GM12878 (cell line): ENCODE measurements around the gene DEK. TPM values are rescaled to one million over a fixed set of nuclear protein-coding genes. Genes with fewer than 3 reads are reported as not detected.

Experiments used
- ATAC-seq: fragments of 200-7000 bp; cut with Tn5 transposase; 3 replicates; pipeline ENCODE4 v1.9.1; 2020; ENCODE audit warnings: mild to moderate bottlenecking, moderate library complexity
- BruUV-seq: library from RNA; stranded (reverse); fragments of 400-500 nt; replicated peaks from 2 replicates; lab custom pipeline; 2021; lab: Mats Ljungman, UMichigan
- CTCF ChIA-PET: fragments of 300-600 bp; sonication (Branson Sonifier 250); formaldehyde crosslinking; extraction: SDS; loops from one replicate; lab custom pipeline; 2021; ENCODE audit warnings: inconsistent platforms; lab: Yijun Ruan, JAX
- POLR2A ChIA-PET: fragments of 350-600 bp; formaldehyde crosslinking; extraction: SDS; loops from one replicate; lab custom pipeline; 2021; ENCODE audit warnings: inconsistent platforms; lab: Charles Lee
- RAD21 ChIA-PET: fragments of 300-600 bp; sonication (Branson Sonifier 250); formaldehyde crosslinking; loops from one replicate; lab custom pipeline; 2023; ENCODE audit warnings: antibody characterized with exemption; ENCODE audit not compliant: unreplicated experiment; lab: Charles Lee
- SMC1A ChIA-PET: fragments of 300-600 bp; sonication (Branson Sonifier 250); formaldehyde crosslinking; loops from one replicate; lab custom pipeline; 2023; ENCODE audit not compliant: unreplicated experiment, uncharacterized antibody; lab: Charles Lee
- DNase-seq: peaks from one replicate; pipeline ENCODE4 v3.0.0-alpha.2; 2011; ENCODE audit warnings: low read depth, low spot score
- FAIRE-seq: peaks from 3 replicates; lab custom pipeline; 2011; peaks lifted over from hg19 to GRCh38; lab: Jason Lieb, UNC
- H2AFZ ChIP-seq: 2 replicates; pipeline ENCODE4 v1.6.0; 2011; ENCODE audit warnings: low read depth, low read length, control low read depth; ENCODE audit not compliant: control insufficient read depth
- H3K27ac ChIP-seq: 2 replicates; pipeline ENCODE4 v1.5.1; 2011; ENCODE audit warnings: control low read depth; ENCODE audit not compliant: control insufficient read depth, insufficient read depth
- H3K27me3 ChIP-seq, 2 experiments: replicated peaks in 1 of 2; 2 replicates each; pipeline versions ENCODE4 v1.6.0 to v1.6.1; 2011; ENCODE audit warnings: low read length in 1 of 2; ENCODE audit not compliant: control insufficient read depth in 2 of 2, insufficient read depth in 2 of 2
- H3K36me3 ChIP-seq, 2 experiments: 2 replicates each; pipeline ENCODE4 v1.5.1; 2011; ENCODE audit warnings: low read length in 1 of 2; ENCODE audit not compliant: control insufficient read depth in 2 of 2, insufficient read depth in 2 of 2
- H3K4me1 ChIP-seq: 2 replicates; pipeline ENCODE4 v1.6.1; 2011; ENCODE audit warnings: mild to moderate bottlenecking, low read length, moderate library complexity, mixed read lengths; ENCODE audit not compliant: control insufficient read depth, insufficient read depth
- H3K4me2 ChIP-seq: 2 replicates; pipeline ENCODE4 v1.6.0; 2011; ENCODE audit warnings: control low read depth; ENCODE audit not compliant: control insufficient read depth, insufficient read depth
- H3K4me3 ChIP-seq: fragments of 200-600 bp; sonication (generic); 2 replicates; pipeline ENCODE4 v1.5.1; 2016
- H3K79me2 ChIP-seq: 2 replicates; pipeline ENCODE4 v1.6.0; 2011; ENCODE audit warnings: low read length; ENCODE audit not compliant: control insufficient read depth, insufficient read depth
- H3K9ac ChIP-seq: 2 replicates; pipeline ENCODE4 v1.8.0; 2011; ENCODE audit warnings: low read length, control low read depth, mixed read lengths; ENCODE audit not compliant: control insufficient read depth, insufficient read depth
- H3K9me3 ChIP-seq: replicated peaks from 3 replicates; pipeline ENCODE4 v1.5.1; 2011; ENCODE audit warnings: mild to moderate bottlenecking, low read length; ENCODE audit not compliant: control insufficient read depth, insufficient read depth
- H4K20me1 ChIP-seq: 2 replicates; pipeline ENCODE4 v1.6.0; 2011; ENCODE audit not compliant: control insufficient read depth, insufficient read depth
- CHD1 ChIP-seq: IDR thresholded peaks from 2 replicates; pipeline ENCODE4 v1.6.1; 2012; ENCODE audit warnings: low read depth, low read length, improper control_type of control experiment
- CREM ChIP-seq: IDR thresholded peaks from 2 replicates; pipeline ENCODE4 v1.6.1; 2014; ENCODE audit warnings: antibody characterized with exemption, low read depth
- HDGF ChIP-seq: fragments of 450-650 bp; IDR thresholded peaks from 2 replicates; pipeline ENCODE4 v1.6.1; 2016; ENCODE audit warnings: antibody characterized with exemption
- LARP7 ChIP-seq: fragments of 450-650 bp; IDR thresholded peaks from 2 replicates; pipeline ENCODE4 v1.6.1; 2017; ENCODE audit warnings: mild to moderate bottlenecking
- NR2F1 ChIP-seq: fragments of 450-650 bp; conservative IDR thresholded peaks from 2 replicates; pipeline ENCODE4 v1.6.1; 2017; ENCODE audit warnings: mild to moderate bottlenecking
- PML ChIP-seq: IDR thresholded peaks from 2 replicates; pipeline ENCODE4 v1.6.1; 2012; ENCODE audit warnings: low read length, inconsistent platforms
- RELA ChIP-seq: fragments of 450-650 bp; IDR thresholded peaks from 2 replicates; pipeline ENCODE4 v1.8.0; 2014; ENCODE audit warnings: borderline replicate concordance; ENCODE audit not compliant: partially characterized antibody
- SMAD1 ChIP-seq: fragments of 450-650 bp; IDR thresholded peaks from 2 replicates; pipeline ENCODE4 v1.6.1; 2018; ENCODE audit warnings: mild to moderate bottlenecking, low read depth; ENCODE audit not compliant: partially characterized antibody
- TARDBP ChIP-seq: IDR thresholded peaks from 2 replicates; pipeline ENCODE4 v1.6.1; 2016; ENCODE audit warnings: borderline replicate concordance
- TBL1XR1 ChIP-seq: IDR thresholded peaks from 2 replicates; pipeline ENCODE4 v1.6.1; 2012; ENCODE audit warnings: low read depth, low read length, improper control_type of control experiment
- TCF3 ChIP-seq: IDR thresholded peaks from 2 replicates; pipeline ENCODE4 v1.6.1; 2012; ENCODE audit warnings: low read depth, mild to moderate bottlenecking, low read length, borderline replicate concordance; ENCODE audit not compliant: insufficient read depth
- WRNIP1 ChIP-seq: IDR thresholded peaks from 2 replicates; pipeline ENCODE4 v1.6.1; 2011; ENCODE audit warnings: low read depth, low read length, improper control_type of control experiment, borderline replicate concordance
- YBX1 ChIP-seq: fragments of 450-650 bp; IDR thresholded peaks from 2 replicates; pipeline ENCODE4 v1.6.1; 2016; ENCODE audit warnings: antibody characterized with exemption
- whole genome bisulfite sequencing: methylation state at CpG from one replicate; pipeline ENCODE4 v1.1.6; 2016; ENCODE audit warnings: low lambda C conversion rate; ENCODE audit not compliant: insufficient replicate concordance, insufficient coverage; ENCODE audit errors: missing lambda C conversion rate; 5-methylcytosine and 5-hydroxymethylcytosine counted together
- in situ Hi-C: fragments of 300-500 bp; cut with MboI; formaldehyde crosslinking; loops from 9 replicates; pipeline ENCODE4 v1.14.3; 2018; ENCODE audit warnings: mixed read lengths
- intact Hi-C: fragments of 100-400 bp; cut with micrococcal nuclease; formaldehyde crosslinking; loops from one replicate; pipeline ENCODE4 v1.14.2; 2022; ENCODE audit not compliant: unreplicated experiment
- polyA plus RNA-seq, 11 experiments: library from polyadenylated mRNA; depleted of rRNA in 4 of 11; unstranded in 6 of 11; stranded (reverse) in 5 of 11; fragments of >200 nt; fragmentation: Nextera tagmentation in 4 of 11; fragmentation: Illumina TruSeq in 1 of 11; extraction: Ambion mirVana in 4 of 11; extraction: Trizol in 1 of 11; gene quantifications; 1 replicate in 1 of 11; 2 replicates in 10 of 11; pipeline versions ENCODE4 v1.2.1 to v1.2.3, GENCODE V29; 2011 to 2016; ENCODE audit warnings: inconsistent platforms in 2 of 11, missing spikeins in 2 of 11, low read depth in 1 of 11
- total RNA-seq, 4 experiments: library from RNA; depleted of rRNA in 3 of 4; stranded (reverse); fragments of >200 nt in 3 of 4; fragmentation: Illumina TruSeq in 1 of 4; extraction: Trizol in 1 of 4; gene quantifications; 2 replicates each; pipeline versions ENCODE4 v1.2.1 to v1.2.3, GENCODE V29; 2013 to 2021
- TF ChIP-seq, protein P1 (sequence below): fragments of 450-650 bp; IDR thresholded peaks from 2 replicates; pipeline ENCODE4 v1.6.1; 2018; ENCODE audit warnings: mild to moderate bottlenecking, low read depth, moderate library complexity; ENCODE audit not compliant: partially characterized antibody
- TF ChIP-seq, protein P2 (sequence below): IDR thresholded peaks from 2 replicates; pipeline ENCODE4 v1.6.1; 2011; ENCODE audit warnings: borderline replicate concordance, low read depth, mild to moderate bottlenecking, moderate library complexity, low read length; ENCODE audit not compliant: insufficient read depth, poor library complexity, severe bottlenecking

DEK gene
- total and polyA plus RNA-seq, 10 of the 15 experiments (the other 5 are each of a cell fraction or from before 2014, with no cell fraction given), result 111 to 346 (median 196) TPM

DNA sequence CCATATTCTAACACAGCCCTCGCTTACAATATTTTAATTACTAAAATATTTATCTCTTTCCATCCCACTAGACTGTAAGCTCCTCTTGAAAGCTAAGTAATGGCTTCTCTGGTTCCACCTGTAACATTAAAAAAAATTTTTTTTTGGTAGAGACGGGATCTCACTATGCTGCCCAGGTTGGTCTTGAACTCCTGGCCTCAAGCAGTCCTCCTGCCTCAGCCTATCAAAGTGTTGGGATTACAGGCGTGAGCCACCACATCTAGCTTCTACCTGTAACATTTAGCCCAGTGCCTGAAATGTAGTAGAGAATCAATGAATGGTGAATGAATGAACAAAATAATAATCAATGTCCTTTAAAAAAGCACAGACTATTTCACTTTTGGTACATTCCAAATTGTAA is 28.8 kb downstream of the DEK start:
- DNase-seq (no peak), ATAC-seq (no peak), FAIRE-seq (no peak)
- H3K79me2 ChIP-seq, result peaks cover 19% of the 10 kb centered on the region
- H4K20me1 ChIP-seq, result no peaks in the 10 kb centered on the region
- RAD21 ChIA-PET, result interaction anchor here (1.0 to 1.2 kb wide), 2 partner anchors 25 to 420 kb away, joined by 3 read pairs; no protein-coding TSS in a partner anchor
- no peaks in the 10 kb centered on the region for H3K4me1 ChIP-seq
- SMC1A ChIA-PET, result interaction anchor here (0.8 to 1.8 kb wide), 4 partner anchors 12 to 90 kb away, joined by 3 to 4 read pairs (median 4); no protein-coding TSS in a partner anchor
- H3K4me3 ChIP-seq, result no peak overlapping the region
- H3K9ac ChIP-seq, result no peak overlapping the region
- H3K27ac ChIP-seq, result no peak overlapping the region
- H3K4me2 ChIP-seq, result no peak overlapping the region
- H2AFZ ChIP-seq, result no peak overlapping the region
- H3K36me3 ChIP-seq, result peaks cover 4 to 21% of the 10 kb centered on the region in 2 experiments
- TF ChIP-seq WRNIP1 (no peak), YBX1 (no peak), TARDBP (no peak), HDGF (no peak), NR2F1 (no peak)
- no peaks in the 10 kb centered on the region for H3K27me3 ChIP-seq
- H3K9me3 ChIP-seq, result peaks cover 2% of the 10 kb centered on the region; the same call in 2 of the 3 replicates
- in situ Hi-C loops, result no loop called here
- WGBS, result 97% methylated on average over 3 of the region's 3 CpGs
- CTCF ChIA-PET, result interaction anchor here (0.6 to 1.5 kb wide), 2 partner anchors 9 to 100 kb away, joined by 3 read pairs; no protein-coding TSS in a partner anchor
- BruUV-seq, result no TSS peak
- POLR2A ChIA-PET, result no interaction called here
- intact Hi-C loops, result no loop called here

DNA sequence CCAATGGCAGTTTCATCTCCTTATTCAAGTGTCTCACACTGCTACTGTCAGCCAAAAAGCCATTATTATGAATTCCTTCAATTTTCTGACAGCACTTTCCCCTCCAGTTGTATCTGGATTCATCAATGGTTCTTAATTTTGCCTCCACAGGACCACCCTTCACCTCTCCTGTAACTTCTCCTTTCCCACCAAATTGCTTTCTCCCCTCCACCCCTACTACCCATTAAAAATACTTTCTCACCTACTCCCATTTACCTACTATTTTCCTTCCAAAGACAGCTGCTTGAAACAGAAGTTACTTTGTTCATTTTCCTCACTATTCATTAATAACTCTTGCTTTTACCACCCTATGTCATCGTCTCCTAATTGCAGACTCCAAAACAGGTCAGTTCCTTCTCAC is 29.8 kb downstream of the DEK start:
- ChIA-PET CTCF (interaction anchor here (0.6 kb wide), 1 partner anchor 99 kb away, joined by 3 read pairs; no protein-coding TSS in a partner anchor), POLR2A (no interaction called here), RAD21 (interaction anchor here (1.2 kb wide), 1 partner anchor 24 kb away, joined by 3 read pairs; no protein-coding TSS in a partner anchor), SMC1A (interaction anchor here (0.8 to 1.8 kb wide), 2 partner anchors 9 to 17 kb away, joined by 3 to 4 read pairs; no protein-coding TSS in a partner anchor)
- peaks cover 2% of the 10 kb centered on the region; the same call in 2 of the 3 replicates for H3K9me3 ChIP-seq
- H3K4me1 ChIP-seq, result no peaks in the 10 kb centered on the region
- peaks cover 15% of the 10 kb centered on the region for H3K79me2 ChIP-seq
- DNase-seq, result no peak
- peaks cover 4 to 17% of the 10 kb centered on the region in 2 experiments for H3K36me3 ChIP-seq
- 95% methylated on average over 1 of the region's 1 CpG for WGBS
- no peak overlapping the region for H3K9ac ChIP-seq
- no peak overlapping the region for H3K4me2 ChIP-seq
- intact Hi-C loops (no loop called here), in situ Hi-C loops (no loop called here)
- no peak for ATAC-seq
- H4K20me1 ChIP-seq, result no peaks in the 10 kb centered on the region
- TF ChIP-seq TBL1XR1, result no peak
- TF ChIP-seq, protein P1, sequence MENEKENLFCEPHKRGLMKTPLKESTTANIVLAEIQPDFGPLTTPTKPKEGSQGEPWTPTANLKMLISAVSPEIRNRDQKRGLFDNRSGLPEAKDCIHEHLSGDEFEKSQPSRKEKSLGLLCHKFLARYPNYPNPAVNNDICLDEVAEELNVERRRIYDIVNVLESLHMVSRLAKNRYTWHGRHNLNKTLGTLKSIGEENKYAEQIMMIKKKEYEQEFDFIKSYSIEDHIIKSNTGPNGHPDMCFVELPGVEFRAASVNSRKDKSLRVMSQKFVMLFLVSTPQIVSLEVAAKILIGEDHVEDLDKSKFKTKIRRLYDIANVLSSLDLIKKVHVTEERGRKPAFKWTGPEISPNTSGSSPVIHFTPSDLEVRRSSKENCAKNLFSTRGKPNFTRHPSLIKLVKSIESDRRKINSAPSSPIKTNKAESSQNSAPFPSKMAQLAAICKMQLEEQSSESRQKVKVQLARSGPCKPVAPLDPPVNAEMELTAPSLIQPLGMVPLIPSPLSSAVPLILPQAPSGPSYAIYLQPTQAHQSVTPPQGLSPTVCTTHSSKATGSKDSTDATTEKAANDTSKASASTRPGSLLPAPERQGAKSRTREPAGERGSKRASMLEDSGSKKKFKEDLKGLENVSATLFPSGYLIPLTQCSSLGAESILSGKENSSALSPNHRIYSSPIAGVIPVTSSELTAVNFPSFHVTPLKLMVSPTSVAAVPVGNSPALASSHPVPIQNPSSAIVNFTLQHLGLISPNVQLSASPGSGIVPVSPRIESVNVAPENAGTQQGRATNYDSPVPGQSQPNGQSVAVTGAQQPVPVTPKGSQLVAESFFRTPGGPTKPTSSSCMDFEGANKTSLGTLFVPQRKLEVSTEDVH, result no peak
- no peak for TF ChIP-seq PML
- TF ChIP-seq TCF3, result no peak
- TF ChIP-seq SMAD1, result no peak
- TF ChIP-seq, protein P2, sequence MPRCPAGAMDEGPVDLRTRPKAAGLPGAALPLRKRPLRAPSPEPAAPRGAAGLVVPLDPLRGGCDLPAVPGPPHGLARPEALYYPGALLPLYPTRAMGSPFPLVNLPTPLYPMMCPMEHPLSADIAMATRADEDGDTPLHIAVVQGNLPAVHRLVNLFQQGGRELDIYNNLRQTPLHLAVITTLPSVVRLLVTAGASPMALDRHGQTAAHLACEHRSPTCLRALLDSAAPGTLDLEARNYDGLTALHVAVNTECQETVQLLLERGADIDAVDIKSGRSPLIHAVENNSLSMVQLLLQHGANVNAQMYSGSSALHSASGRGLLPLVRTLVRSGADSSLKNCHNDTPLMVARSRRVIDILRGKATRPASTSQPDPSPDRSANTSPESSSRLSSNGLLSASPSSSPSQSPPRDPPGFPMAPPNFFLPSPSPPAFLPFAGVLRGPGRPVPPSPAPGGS, result no peak
- TF ChIP-seq CHD1, result no peak
- no peak for TF ChIP-seq RELA
- TF ChIP-seq CREM, result no peak
- no peak for TF ChIP-seq LARP7
- no peaks in the 10 kb centered on the region for H3K27me3 ChIP-seq
- no peak overlapping the region for H2AFZ ChIP-seq
- no peak for FAIRE-seq
- H3K4me3 ChIP-seq, result no peak overlapping the region
- no peak overlapping the region for H3K27ac ChIP-seq
- BruUV-seq, result no TSS peak
